Lower lobe of right lung (tissue), 2 donors: ENCODE results near the gene TLR9. TPM values are rescaled to one million over a fixed set of nuclear protein-coding genes. Genes with fewer than 3 reads are reported as not detected.

ENCODE experiments used
- ATAC-seq, 2 donors: fragments of 200-7000 bp; cut with Tn5 transposase; one replicate each; pipeline ENCODE4 v1.9.1; 2020 to 2022; ENCODE audit warnings: mild to moderate bottlenecking in 2 of 2, moderate library complexity in 2 of 2
- DNase-seq: peaks from one replicate; pipeline ENCODE4 v3.0.0-alpha.2; 2020
- H3K27ac ChIP-seq: fragments of 200-600 bp; one replicate; pipeline ENCODE4 v1.8.0; 2022
- H3K27me3 ChIP-seq: fragments of 200-600 bp; one replicate; pipeline ENCODE4 v1.8.0; 2022; ENCODE audit warnings: low read depth
- H3K36me3 ChIP-seq: fragments of 200-600 bp; one replicate; pipeline ENCODE4 v1.8.0; 2022; ENCODE audit warnings: mild to moderate bottlenecking
- H3K4me1 ChIP-seq: fragments of 200-600 bp; one replicate; pipeline ENCODE4 v1.8.0; 2022
- H3K4me3 ChIP-seq: fragments of 200-600 bp; one replicate; pipeline ENCODE4 v1.8.0; 2022; ENCODE audit warnings: mild to moderate bottlenecking
- H3K9me3 ChIP-seq: fragments of 200-600 bp; one replicate; pipeline ENCODE4 v1.8.0; 2022
- intact Hi-C: fragments of 100-400 bp; cut with DNase I; formaldehyde crosslinking; loops from one replicate; pipeline ENCODE4 v1.11.0; 2022
- microRNA-seq: library from miRNA; unstranded; fragments of <30 nt; microRNA quantifications from one replicate; pipeline ENCODE4 v1.2.0, GENCODE V29; 2020; ENCODE audit warnings: borderline number of aligned reads
- total RNA-seq: library from RNA; stranded (reverse); fragmentation: NEBNext Ultra II Directional; extraction: Animal tissue kit (Norgen Biotek cat#: 25700); gene quantifications from one replicate; pipeline ENCODE4 v1.2.1, GENCODE V29; 2021
- TF ChIP-seq, protein P1 (sequence below): fragments of 200-600 bp; IDR thresholded peaks from one replicate; pipeline ENCODE4 v1.8.0; 2022; ENCODE audit warnings: antibody characterized with exemption, mild to moderate bottlenecking
- donor health status: DM: no; HTN: yes; CAD: no; lungs with severe emphysema.

Gene TLR9
- total RNA-seq, 1 donor from 2014 or later, result 1.0 TPM

- TF ChIP-seq, protein P1, sequence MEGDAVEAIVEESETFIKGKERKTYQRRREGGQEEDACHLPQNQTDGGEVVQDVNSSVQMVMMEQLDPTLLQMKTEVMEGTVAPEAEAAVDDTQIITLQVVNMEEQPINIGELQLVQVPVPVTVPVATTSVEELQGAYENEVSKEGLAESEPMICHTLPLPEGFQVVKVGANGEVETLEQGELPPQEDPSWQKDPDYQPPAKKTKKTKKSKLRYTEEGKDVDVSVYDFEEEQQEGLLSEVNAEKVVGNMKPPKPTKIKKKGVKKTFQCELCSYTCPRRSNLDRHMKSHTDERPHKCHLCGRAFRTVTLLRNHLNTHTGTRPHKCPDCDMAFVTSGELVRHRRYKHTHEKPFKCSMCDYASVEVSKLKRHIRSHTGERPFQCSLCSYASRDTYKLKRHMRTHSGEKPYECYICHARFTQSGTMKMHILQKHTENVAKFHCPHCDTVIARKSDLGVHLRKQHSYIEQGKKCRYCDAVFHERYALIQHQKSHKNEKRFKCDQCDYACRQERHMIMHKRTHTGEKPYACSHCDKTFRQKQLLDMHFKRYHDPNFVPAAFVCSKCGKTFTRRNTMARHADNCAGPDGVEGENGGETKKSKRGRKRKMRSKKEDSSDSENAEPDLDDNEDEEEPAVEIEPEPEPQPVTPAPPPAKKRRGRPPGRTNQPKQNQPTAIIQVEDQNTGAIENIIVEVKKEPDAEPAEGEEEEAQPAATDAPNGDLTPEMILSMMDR, result no peak
- Histone ChIP-seq H3K27ac (no peak overlapping the region), H3K36me3 (no peaks in the 10 kb centered on the region), H3K4me1 (peaks cover 6% of the 10 kb centered on the region), H3K9me3 (no peaks in the 10 kb centered on the region), H3K27me3 (no peaks in the 10 kb centered on the region), H3K4me3 (no peak overlapping the region)
- DNase-seq (no peak), ATAC-seq (no peak)
- intact Hi-C loops, result no loop called here
Measured at GRCh38 chr3:52172262-52172757, 53.1 kb downstream of the TLR9 start.

DNA sequence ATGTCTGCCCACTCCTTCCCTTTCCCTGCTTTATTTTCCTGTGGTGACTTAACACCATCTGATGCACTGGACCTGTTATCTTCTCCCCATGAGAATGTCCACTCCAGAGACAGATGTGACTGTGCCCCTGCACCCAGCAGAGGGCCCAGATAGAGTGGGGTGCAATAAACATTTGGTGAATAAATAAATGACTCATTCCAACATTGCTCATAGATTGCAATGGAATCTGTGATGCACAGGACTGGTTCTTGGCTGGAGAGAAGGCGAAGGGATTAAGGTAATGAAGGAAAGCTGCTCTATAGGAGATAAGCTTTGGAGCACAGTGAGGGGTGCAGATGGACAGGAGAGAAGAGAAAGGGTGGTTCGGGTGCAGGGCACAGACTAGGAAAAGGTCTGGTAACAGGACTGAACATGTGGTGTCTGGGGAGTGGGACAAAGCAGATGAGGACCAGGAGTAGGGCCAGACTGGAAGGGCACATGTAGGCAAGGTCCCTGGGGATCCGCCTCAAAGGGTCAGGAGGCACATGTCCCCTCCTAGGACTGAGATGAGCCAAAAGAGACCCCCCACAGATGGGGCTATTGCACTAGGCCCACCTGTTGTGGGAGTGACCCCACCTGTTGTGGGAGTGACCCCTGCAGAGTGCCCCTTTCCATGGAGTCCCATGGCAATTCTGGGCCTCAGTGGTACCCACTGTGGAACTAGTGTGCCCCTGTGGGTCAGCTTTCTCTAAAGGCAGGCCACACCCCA is 53.8 kb downstream of the TLR9 start:
- intact Hi-C loops, result no loop called here
- no peaks in the 10 kb centered on the region for H3K9me3 ChIP-seq
- H3K4me1 ChIP-seq, result peaks cover under 1% of the 10 kb centered on the region
- ATAC-seq (no peak), DNase-seq (peak; percentile 22)
- H3K27me3 ChIP-seq, result no peaks in the 10 kb centered on the region
- H3K4me3 ChIP-seq, result no peak overlapping the region
- TF ChIP-seq, protein P1, result no peak
- no peaks in the 10 kb centered on the region for H3K36me3 ChIP-seq
- H3K27ac ChIP-seq, result no peak overlapping the region

Small RNA genes within 50 kb of the gene (microRNA-seq; reads per million reads assigned to microRNA genes)
- 59,808 reads per million, percentile 99 among the genes with 10 or more reads in this experiment for gene MIRLET7G

Other genes starting within 250 kb of the TLR9 start
- gene ACY1, start 242.1 kb downstream of the TLR9 start, total RNA-seq, result 20.6 TPM
- 765 TPM for gene RPL29, start 229.8 kb downstream of the TLR9 start, total RNA-seq
- 28.8 TPM for gene DUSP7, start 169.1 kb downstream of the TLR9 start, total RNA-seq
- 2.7 TPM for gene POC1A, start 71.2 kb downstream of the TLR9 start, total RNA-seq
- 103 TPM for gene ALAS1, start 27.5 kb downstream of the TLR9 start, total RNA-seq
- 62.2 TPM for gene TWF2, start 13.5 kb upstream of the TLR9 start, total RNA-seq
- 53.4 TPM for gene PPM1M, start 20.1 kb upstream of the TLR9 start, total RNA-seq
- gene WDR82, start 53.0 kb upstream of the TLR9 start, total RNA-seq, result 60.2 TPM
- gene GLYCTK, start 62.2 kb upstream of the TLR9 start, total RNA-seq, result 9.5 TPM
- 16.4 TPM for gene DNAH1, start 90.7 kb upstream of the TLR9 start, total RNA-seq
- 61.9 TPM for gene BAP1, start 184.4 kb upstream of the TLR9 start, total RNA-seq
- gene PHF7, start 185.0 kb upstream of the TLR9 start, total RNA-seq, result 7.7 TPM
- 23.6 TPM for gene SEMA3G, start 219.5 kb upstream of the TLR9 start, total RNA-seq
- gene TNNC1, start 228.4 kb upstream of the TLR9 start, total RNA-seq, result 44.0 TPM
- 90.2 TPM for gene NISCH, start 230.0 kb upstream of the TLR9 start, total RNA-seq